GM23338 (cell line): ENCODE results near the gene ELAVL2. TPM values are rescaled to one million over a fixed set of nuclear protein-coding genes. Genes with fewer than 3 reads are reported as not detected.

ENCODE experiments used
- ATAC-seq: fragments of 200-7000 bp; cut with Tn5 transposase; 3 replicates; pipeline ENCODE4 v1.9.1; 2020
- DNase-seq: peaks from one replicate; pipeline ENCODE4 v3.0.0-alpha.2; 2015; ENCODE audit warnings: low spot score
- H2AFZ ChIP-seq: fragments of 200-600 bp; sonication (generic); 2 replicates; pipeline ENCODE4 v1.8.0; 2016; ENCODE audit warnings: antibody characterized with exemption, mild to moderate bottlenecking, moderate library complexity
- H3F3A ChIP-seq: fragments of 200-600 bp; sonication (generic); replicated peaks from 2 replicates; pipeline ENCODE4 v1.8.0; 2017; ENCODE audit warnings: antibody characterized with exemption, mixed run types, low read depth
- H3K27ac ChIP-seq: fragments of 200-600 bp; sonication (generic); 2 replicates; pipeline ENCODE4 v1.6.1; 2016; ENCODE audit warnings: low read depth
- H3K27me3 ChIP-seq: fragments of 200-600 bp; sonication (generic); 2 replicates; pipeline ENCODE4 v1.8.0; 2016; ENCODE audit warnings: mild to moderate bottlenecking, mixed run types, moderate library complexity; ENCODE audit not compliant: insufficient read depth
- H3K36me3 ChIP-seq: fragments of 200-600 bp; sonication (generic); 2 replicates; pipeline ENCODE4 v1.8.0; 2016; ENCODE audit warnings: mild to moderate bottlenecking; ENCODE audit not compliant: insufficient read depth
- H3K4me1 ChIP-seq: fragments of 200-600 bp; sonication (generic); 2 replicates; pipeline ENCODE4 v1.8.0; 2016; ENCODE audit warnings: mild to moderate bottlenecking, moderate library complexity; ENCODE audit not compliant: insufficient read depth
- H3K4me2 ChIP-seq: fragments of 200-600 bp; sonication (generic); 2 replicates; pipeline ENCODE4 v1.7.1; 2017; ENCODE audit warnings: mixed run types
- H3K4me3 ChIP-seq: fragments of 200-600 bp; sonication (generic); 2 replicates; pipeline ENCODE4 v1.6.1; 2016; ENCODE audit warnings: mixed run types
- H3K79me2 ChIP-seq: fragments of 200-600 bp; sonication (generic); replicated peaks from 2 replicates; pipeline ENCODE4 v1.8.0; 2017; ENCODE audit warnings: mild to moderate bottlenecking; ENCODE audit not compliant: insufficient read depth
- H3K9me2 ChIP-seq: fragments of 200-600 bp; sonication (generic); 2 replicates; pipeline ENCODE4 v1.8.0; 2017; ENCODE audit not compliant: insufficient read depth
- H4K20me1 ChIP-seq: fragments of 200-600 bp; sonication (generic); replicated peaks from 2 replicates; pipeline ENCODE4 v1.8.0; 2017; ENCODE audit warnings: mild to moderate bottlenecking; ENCODE audit not compliant: insufficient read depth
- H3K27ac Mint-ChIP-seq: 2 replicates; pipeline ENCODE4 v1.8.0; 2020; ENCODE audit warnings: inconsistent platforms, mild to moderate bottlenecking, moderate library complexity, mixed read lengths
- H3K27me3 Mint-ChIP-seq: 3 replicates; pipeline ENCODE4 v1.8.0; 2022; ENCODE audit warnings: low read depth, mild to moderate bottlenecking, moderate library complexity, mixed read lengths, inconsistent platforms; ENCODE audit not compliant: insufficient read depth, poor library complexity
- H3K36me3 Mint-ChIP-seq: 3 replicates; pipeline ENCODE4 v1.8.0; 2021; ENCODE audit warnings: low read depth, mild to moderate bottlenecking, inconsistent platforms, moderate library complexity, mixed read lengths
- H3K4me1 Mint-ChIP-seq: 3 replicates; pipeline ENCODE4 v1.8.0; 2020; ENCODE audit warnings: mild to moderate bottlenecking, inconsistent platforms, mixed read lengths
- H3K4me3 Mint-ChIP-seq: 3 replicates; pipeline ENCODE4 v1.8.0; 2021; ENCODE audit warnings: moderate library complexity, mild to moderate bottlenecking, inconsistent platforms, mixed read lengths
- H3K9me3 Mint-ChIP-seq: 3 replicates; pipeline ENCODE4 v1.8.0; 2020; ENCODE audit warnings: moderate library complexity, mild to moderate bottlenecking, inconsistent platforms, mixed read lengths
- CREB1 ChIP-seq: fragments of 250-450 bp; sonication (Bioruptor Pico); IDR thresholded peaks from 2 replicates; pipeline ENCODE4 v1.5.0; 2020; ENCODE audit warnings: low read depth, mild to moderate bottlenecking, moderate library complexity
- EZH2phosphoT487 ChIP-seq: fragments of 200-600 bp; sonication (generic); IDR thresholded peaks from one replicate; pipeline ENCODE4 v1.8.1; 2018; ENCODE audit warnings: antibody characterized with exemption; ENCODE audit not compliant: unreplicated experiment
- NANOG ChIP-seq: IDR thresholded peaks from 2 replicates; pipeline ENCODE4 v1.6.1; 2016; ENCODE audit warnings: antibody characterized with exemption, borderline replicate concordance
- POLR2AphosphoS5 ChIP-seq: IDR thresholded peaks from 2 replicates; pipeline ENCODE4 v1.6.1; 2016; ENCODE audit warnings: antibody characterized with exemption, low read depth
- STAT1 ChIP-seq: IDR thresholded peaks from one replicate; pipeline ENCODE4 v1.6.1; 2016; ENCODE audit warnings: antibody characterized with exemption; ENCODE audit not compliant: unreplicated experiment
- ZNF114 ChIP-seq: fragments of 250-450 bp; sonication (Bioruptor Pico); IDR thresholded peaks from 2 replicates; pipeline ENCODE4 v1.5.0; 2020; ENCODE audit warnings: mild to moderate bottlenecking, moderate library complexity
- ZNF331 ChIP-seq: fragments of 250-450 bp; sonication (Bioruptor Pico); IDR thresholded peaks from 2 replicates; pipeline ENCODE4 v1.5.0; 2020; ENCODE audit warnings: low read depth, mild to moderate bottlenecking, moderate library complexity
- polyA plus RNA-seq: library from polyadenylated mRNA; unstranded; fragments of >200 nt; fragmentation: Nextera tagmentation; extraction: Ambion mirVana; gene quantifications from 2 replicates; pipeline ENCODE4 v1.2.1, GENCODE V29; 2016
- total RNA-seq: library from RNA; depleted of rRNA; stranded (reverse); fragments of >200 nt; shearing (Covaris generic); gene quantifications from 2 replicates; pipeline ENCODE4 v1.2.3, GENCODE V29; 2014
- TF ChIP-seq, protein P1 (sequence below): fragments of 250-450 bp; sonication (Bioruptor Pico); IDR thresholded peaks from 2 replicates; pipeline ENCODE4 v1.5.0; 2020; ENCODE audit warnings: mild to moderate bottlenecking, moderate library complexity
- TF ChIP-seq, protein P2 (sequence below): IDR thresholded peaks from one replicate; pipeline ENCODE4 v1.6.1; 2018; ENCODE audit warnings: antibody characterized with exemption; ENCODE audit not compliant: unreplicated experiment
- TF ChIP-seq, protein P3 (sequence below): IDR thresholded peaks from 2 replicates; pipeline ENCODE4 v1.6.1; 2016; ENCODE audit warnings: antibody characterized with exemption

The ELAVL2 gene
- total and polyA plus RNA-seq, 2 experiments from 2014 or later, result 18.6 to 42.4 TPM

DNA sequence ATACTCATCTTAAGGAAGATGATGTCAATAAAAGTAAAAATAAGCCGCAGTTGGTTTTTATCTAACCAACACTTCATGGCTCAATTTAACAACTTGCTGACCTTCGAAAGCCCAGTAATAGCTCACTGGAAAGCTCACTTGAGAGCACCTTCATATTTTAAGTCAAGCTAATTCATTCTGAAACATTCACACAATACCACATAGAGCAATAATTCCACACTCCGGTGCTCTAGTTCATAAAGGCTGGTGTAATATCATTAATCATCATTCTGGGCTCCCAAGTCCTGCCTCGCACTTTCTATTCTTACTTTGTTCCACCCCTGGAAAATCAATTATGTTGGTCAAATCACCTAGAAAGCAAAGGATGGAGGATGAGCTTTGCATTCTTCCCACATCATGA is 74.4 kb downstream of the ELAVL2 start (continued):
- TF ChIP-seq, protein P1, sequence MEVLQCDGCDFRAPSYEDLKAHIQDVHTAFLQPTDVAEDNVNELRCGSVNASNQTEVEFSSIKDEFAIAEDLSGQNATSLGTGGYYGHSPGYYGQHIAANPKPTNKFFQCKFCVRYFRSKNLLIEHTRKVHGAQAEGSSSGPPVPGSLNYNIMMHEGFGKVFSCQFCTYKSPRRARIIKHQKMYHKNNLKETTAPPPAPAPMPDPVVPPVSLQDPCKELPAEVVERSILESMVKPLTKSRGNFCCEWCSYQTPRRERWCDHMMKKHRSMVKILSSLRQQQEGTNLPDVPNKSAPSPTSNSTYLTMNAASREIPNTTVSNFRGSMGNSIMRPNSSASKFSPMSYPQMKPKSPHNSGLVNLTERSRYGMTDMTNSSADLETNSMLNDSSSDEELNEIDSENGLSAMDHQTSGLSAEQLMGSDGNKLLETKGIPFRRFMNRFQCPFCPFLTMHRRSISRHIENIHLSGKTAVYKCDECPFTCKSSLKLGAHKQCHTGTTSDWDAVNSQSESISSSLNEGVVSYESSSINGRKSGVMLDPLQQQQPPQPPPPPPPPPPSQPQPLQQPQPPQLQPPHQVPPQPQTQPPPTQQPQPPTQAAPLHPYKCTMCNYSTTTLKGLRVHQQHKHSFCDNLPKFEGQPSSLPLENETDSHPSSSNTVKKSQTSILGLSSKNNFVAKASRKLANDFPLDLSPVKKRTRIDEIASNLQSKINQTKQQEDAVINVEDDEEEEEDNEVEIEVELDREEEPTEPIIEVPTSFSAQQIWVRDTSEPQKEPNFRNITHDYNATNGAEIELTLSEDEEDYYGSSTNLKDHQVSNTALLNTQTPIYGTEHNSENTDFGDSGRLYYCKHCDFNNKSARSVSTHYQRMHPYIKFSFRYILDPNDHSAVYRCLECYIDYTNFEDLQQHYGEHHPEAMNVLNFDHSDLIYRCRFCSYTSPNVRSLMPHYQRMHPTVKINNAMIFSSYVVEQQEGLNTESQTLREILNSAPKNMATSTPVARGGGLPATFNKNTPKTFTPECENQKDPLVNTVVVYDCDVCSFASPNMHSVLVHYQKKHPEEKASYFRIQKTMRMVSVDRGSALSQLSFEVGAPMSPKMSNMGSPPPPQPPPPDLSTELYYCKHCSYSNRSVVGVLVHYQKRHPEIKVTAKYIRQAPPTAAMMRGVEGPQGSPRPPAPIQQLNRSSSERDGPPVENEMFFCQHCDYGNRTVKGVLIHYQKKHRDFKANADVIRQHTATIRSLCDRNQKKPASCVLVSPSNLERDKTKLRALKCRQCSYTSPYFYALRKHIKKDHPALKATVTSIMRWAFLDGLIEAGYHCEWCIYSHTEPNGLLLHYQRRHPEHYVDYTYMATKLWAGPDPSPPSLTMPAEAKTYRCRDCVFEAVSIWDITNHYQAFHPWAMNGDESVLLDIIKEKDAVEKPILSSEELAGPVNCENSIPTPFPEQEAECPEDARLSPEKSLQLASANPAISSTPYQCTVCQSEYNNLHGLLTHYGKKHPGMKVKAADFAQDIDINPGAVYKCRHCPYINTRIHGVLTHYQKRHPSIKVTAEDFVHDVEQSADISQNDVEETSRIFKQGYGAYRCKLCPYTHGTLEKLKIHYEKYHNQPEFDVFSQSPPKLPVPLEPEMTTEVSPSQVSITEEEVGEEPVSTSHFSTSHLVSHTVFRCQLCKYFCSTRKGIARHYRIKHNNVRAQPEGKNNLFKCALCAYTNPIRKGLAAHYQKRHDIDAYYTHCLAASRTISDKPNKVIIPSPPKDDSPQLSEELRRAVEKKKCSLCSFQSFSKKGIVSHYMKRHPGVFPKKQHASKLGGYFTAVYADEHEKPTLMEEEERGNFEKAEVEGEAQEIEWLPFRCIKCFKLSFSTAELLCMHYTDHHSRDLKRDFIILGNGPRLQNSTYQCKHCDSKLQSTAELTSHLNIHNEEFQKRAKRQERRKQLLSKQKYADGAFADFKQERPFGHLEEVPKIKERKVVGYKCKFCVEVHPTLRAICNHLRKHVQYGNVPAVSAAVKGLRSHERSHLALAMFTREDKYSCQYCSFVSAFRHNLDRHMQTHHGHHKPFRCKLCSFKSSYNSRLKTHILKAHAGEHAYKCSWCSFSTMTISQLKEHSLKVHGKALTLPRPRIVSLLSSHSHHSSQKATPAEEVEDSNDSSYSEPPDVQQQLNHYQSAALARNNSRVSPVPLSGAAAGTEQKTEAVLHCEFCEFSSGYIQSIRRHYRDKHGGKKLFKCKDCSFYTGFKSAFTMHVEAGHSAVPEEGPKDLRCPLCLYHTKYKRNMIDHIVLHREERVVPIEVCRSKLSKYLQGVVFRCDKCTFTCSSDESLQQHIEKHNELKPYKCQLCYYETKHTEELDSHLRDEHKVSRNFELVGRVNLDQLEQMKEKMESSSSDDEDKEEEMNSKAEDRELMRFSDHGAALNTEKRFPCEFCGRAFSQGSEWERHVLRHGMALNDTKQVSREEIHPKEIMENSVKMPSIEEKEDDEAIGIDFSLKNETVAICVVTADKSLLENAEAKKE (CRISPR knock-in tag), result no peak
- TF ChIP-seq, protein P2, sequence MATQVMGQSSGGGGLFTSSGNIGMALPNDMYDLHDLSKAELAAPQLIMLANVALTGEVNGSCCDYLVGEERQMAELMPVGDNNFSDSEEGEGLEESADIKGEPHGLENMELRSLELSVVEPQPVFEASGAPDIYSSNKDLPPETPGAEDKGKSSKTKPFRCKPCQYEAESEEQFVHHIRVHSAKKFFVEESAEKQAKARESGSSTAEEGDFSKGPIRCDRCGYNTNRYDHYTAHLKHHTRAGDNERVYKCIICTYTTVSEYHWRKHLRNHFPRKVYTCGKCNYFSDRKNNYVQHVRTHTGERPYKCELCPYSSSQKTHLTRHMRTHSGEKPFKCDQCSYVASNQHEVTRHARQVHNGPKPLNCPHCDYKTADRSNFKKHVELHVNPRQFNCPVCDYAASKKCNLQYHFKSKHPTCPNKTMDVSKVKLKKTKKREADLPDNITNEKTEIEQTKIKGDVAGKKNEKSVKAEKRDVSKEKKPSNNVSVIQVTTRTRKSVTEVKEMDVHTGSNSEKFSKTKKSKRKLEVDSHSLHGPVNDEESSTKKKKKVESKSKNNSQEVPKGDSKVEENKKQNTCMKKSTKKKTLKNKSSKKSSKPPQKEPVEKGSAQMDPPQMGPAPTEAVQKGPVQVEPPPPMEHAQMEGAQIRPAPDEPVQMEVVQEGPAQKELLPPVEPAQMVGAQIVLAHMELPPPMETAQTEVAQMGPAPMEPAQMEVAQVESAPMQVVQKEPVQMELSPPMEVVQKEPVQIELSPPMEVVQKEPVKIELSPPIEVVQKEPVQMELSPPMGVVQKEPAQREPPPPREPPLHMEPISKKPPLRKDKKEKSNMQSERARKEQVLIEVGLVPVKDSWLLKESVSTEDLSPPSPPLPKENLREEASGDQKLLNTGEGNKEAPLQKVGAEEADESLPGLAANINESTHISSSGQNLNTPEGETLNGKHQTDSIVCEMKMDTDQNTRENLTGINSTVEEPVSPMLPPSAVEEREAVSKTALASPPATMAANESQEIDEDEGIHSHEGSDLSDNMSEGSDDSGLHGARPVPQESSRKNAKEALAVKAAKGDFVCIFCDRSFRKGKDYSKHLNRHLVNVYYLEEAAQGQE, result no peak
- TF ChIP-seq NANOG (no peak), ZNF331 (CRISPR knock-in tag) (no peak)

DNA sequence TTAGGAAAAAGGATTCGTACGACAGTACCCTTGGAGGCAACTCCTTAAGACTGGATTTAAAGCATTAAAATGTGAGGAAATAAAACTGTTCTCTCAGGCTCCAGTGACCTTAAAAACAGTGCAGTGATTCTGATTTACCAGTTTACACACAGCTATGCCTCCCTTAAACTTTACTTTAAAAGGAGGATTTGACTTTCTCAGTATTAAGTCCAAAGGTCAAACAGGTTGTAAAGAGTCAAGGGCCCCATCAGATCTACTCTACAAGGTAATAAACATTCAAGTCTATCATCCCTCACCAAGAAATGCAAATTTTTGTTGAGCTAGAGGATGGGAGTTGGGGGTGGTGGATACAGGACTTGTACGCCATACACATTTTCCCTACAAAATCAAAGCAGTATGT is 75.2 kb downstream of the ELAVL2 start:
- Mint-ChIP-seq H3K4me3 (no peak overlapping the region), H3K27ac (no peak overlapping the region), H3K27me3 (no peaks in the 10 kb centered on the region), H3K4me1 (peaks cover 79% of the 10 kb centered on the region), H3K36me3 (peaks cover 6% of the 10 kb centered on the region; the same call in 1 of the 3 replicates), H3K9me3 (no peaks in the 10 kb centered on the region)
- Histone ChIP-seq H3K27ac (no peak overlapping the region), H4K20me1 (peaks cover 3% of the 10 kb centered on the region), H3K27me3 (no peaks in the 10 kb centered on the region), H3F3A (no peaks in the 10 kb centered on the region), H3K4me1 (peaks cover 64% of the 10 kb centered on the region), H2AFZ (no peak overlapping the region), H3K9me2 (peaks cover 6% of the 10 kb centered on the region), H3K4me3 (no peak overlapping the region), H3K4me2 (peak overlapping the region; percentile 22; the same call in 1 of the 2 replicates), H3K79me2 (peaks cover 100% of the 10 kb centered on the region), H3K36me3 (no peaks in the 10 kb centered on the region)
- DNase-seq, result no peak
- no peak for ATAC-seq
- TF ChIP-seq CREB1, result no peak
- no peak for TF ChIP-seq POLR2AphosphoS5
- no peak for TF ChIP-seq STAT1
- TF ChIP-seq EZH2phosphoT487, result no peak
- no peak for TF ChIP-seq ZNF114 (CRISPR knock-in tag)
- no peak for TF ChIP-seq ZNF331 (CRISPR knock-in tag)
- TF ChIP-seq, protein P3, sequence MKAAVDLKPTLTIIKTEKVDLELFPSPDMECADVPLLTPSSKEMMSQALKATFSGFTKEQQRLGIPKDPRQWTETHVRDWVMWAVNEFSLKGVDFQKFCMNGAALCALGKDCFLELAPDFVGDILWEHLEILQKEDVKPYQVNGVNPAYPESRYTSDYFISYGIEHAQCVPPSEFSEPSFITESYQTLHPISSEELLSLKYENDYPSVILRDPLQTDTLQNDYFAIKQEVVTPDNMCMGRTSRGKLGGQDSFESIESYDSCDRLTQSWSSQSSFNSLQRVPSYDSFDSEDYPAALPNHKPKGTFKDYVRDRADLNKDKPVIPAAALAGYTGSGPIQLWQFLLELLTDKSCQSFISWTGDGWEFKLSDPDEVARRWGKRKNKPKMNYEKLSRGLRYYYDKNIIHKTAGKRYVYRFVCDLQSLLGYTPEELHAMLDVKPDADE, result no peak
